ENCODE measurements around the gene CYFIP2.

Gene CYFIP2

GRCh38 chr5:157358871-157359270, 92.9 kb downstream of the CYFIP2 start:
- no peak for DNase-seq (ENCODE audit: low spot score)

GRCh38 chr5:157359356-157360055, 93.6 kb downstream of the CYFIP2 start:
- no peak for DNase-seq (ENCODE audit: low spot score)

- DNase-seq (ENCODE audit: low spot score), result no peak
Measured at GRCh38 chr5:157362012-157362411, 96.1 kb downstream of the CYFIP2 start.

DNA sequence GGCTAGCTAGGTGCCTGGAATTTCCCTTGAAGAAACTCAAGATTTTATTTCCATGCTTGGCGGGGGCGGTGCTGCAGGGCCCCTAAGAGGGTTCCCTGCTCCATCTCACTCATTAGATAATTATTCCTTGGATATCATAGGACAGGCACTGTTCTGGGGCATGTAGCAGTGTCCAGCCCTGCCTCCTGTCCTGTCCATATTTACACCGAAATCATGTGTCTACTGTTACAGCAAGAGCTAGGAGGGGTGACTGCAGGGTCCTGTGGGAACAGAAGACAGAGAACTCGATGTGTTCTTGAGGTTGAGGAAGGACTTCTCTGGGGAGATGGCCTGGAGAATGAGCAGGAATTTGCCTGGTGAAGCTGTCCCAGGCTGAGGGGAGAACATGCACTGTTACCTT, 96.6 kb downstream of the CYFIP2 start:
- no peak for DNase-seq (ENCODE audit: low spot score)

GRCh38 chr5:157362982-157363381, 97.1 kb downstream of the CYFIP2 start:
- DNase-seq (ENCODE audit: low spot score), result no peak

DNA sequence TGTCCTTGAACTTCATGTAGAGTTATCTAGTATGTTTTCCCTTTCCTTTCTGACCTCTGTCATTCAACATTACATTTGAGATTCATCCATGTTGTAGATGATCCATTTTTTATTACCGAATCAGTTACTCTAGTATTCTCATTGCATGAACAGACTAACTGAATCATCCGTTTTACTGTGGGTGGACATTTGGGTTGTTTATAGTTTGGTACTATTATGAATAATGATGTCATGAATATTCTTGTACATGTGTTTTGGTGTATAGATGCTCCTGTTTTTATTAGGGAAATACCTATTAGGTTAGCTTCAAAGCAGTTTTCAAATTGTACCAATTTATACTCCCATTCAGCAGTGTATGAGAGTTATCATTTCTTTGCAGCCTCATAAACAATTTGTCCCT, 99.8 kb downstream of the CYFIP2 start:
- DNase-seq (ENCODE audit: low spot score), result no peak

- no peak for DNase-seq (ENCODE audit: low spot score)
Measured at GRCh38 chr5:157366741-157367674, 101.1 kb downstream of the CYFIP2 start.

DNA sequence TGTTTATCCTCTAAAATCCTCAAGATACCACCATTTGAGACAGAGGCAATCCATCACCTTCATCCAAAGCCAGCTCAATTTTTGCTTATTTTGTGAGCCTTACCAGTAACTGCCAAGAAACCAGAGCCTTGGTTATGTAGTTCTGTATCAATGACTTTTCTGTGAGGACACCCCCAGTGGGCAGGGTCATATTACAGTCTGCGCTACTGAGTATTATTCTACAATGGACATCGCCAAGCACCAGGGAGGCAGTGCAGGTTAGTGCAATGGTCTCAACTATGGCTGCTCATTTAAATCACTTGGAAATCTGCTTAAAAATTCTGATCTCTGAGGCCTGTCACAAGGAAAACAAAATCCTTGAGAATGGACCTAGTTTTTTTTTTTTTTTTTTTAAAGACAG, 103.6 kb downstream of the CYFIP2 start:
- DNase-seq (ENCODE audit: low spot score), result no peak

GRCh38 chr5:157370967-157371366, 105.0 kb downstream of the CYFIP2 start:
- no peak for DNase-seq (ENCODE audit: low spot score)

- DNase-seq (ENCODE audit: low spot score), result no peak
Measured at GRCh38 chr5:157371655-157372471, 105.9 kb downstream of the CYFIP2 start.

- no peak for DNase-seq (ENCODE audit: low spot score)
Measured at GRCh38 chr5:157372472-157372822, 106.5 kb downstream of the CYFIP2 start.

- DNase-seq (ENCODE audit: low spot score), result no peak
Measured at GRCh38 chr5:157378509-157378908, 112.6 kb downstream of the CYFIP2 start.

DNA sequence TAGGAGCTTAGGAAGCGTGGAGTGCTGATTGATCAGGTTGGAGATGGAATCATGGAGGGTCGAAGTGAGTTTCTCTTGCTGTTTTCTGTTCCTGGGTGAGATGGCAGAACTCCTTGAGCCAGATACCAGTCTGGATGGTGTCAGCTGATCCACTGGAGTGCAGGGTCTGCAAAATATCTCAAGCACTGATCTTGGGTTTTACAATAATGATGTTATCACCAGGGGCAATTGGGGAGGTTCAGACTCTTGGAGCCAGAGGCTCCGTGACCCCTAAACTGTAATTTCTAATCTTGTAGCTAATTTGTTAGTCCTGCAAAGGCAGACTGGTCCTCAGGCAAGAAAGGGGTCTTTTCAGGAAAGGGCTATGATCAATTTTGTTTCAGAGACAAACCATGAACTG, 114.1 kb downstream of the CYFIP2 start:
- DNase-seq (ENCODE audit: low spot score), result no peak

- DNase-seq (ENCODE audit: low spot score), result no peak
Measured at GRCh38 chr5:157381746-157382145, 115.8 kb downstream of the CYFIP2 start.

DNA sequence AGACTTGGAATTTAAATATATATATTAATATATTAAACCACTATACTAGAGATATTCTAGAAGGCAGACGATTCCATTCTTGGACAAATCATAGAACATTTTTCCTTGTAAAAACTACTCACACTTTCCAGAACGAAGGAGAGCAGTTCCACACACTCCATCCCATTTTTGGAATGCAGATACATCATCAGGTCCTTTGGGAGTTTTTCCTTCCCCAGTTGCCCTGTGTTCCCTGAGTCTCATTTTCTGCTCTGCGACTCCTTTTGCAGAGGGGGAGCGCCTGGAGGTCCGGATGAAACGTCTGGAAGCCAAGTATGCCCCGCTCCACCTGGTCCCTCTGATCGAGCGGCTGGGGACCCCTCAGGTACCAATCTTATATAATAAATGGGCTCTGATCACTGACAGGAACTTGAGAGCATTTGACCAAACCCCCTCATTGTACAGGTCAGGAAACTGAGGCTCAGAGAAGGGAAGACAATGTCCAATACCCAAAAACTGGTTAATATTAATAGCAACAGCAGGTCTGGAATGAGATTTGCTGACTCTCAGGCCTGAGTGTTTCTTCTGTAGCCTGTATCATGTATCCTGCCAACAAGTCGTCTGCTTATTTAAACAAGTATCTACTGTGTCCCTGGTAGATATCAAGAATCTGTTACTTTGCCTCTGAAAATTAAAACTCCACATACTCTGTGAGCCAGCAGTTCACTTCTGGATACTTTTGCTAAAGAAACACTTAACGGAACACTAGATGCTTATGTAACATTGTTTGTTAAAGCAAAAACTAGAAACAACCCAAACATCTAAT, 117.3 kb downstream of the CYFIP2 start:
- DNase-seq (ENCODE audit: low spot score), result no peak

- no peak for DNase-seq (ENCODE audit: low spot score)
Measured at GRCh38 chr5:157384971-157385709, 119.2 kb downstream of the CYFIP2 start.

DNA sequence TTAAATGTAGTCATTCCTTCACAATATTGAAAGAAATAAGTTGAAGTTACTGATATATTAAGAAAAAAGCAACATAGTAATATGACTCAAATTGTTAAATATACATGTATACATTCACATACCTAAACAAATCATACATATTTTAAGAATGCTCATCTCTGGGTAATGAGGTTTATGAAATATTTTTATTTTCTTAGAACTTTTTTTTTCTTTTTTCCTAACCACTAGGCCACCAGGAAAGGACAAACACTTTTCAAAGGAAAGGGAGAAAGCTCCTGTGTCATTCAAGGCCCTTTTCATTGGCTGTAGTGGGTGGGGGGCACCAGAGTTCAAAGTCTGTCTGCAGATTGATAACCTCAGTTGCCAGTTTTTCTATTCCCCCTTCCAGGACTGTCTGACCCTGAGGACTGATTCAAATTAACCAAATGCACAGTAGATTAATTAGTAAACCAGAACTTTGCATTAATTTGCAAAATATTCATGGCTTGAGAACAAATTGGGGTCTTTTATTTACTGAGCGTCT, 121.2 kb downstream of the CYFIP2 start:
- no peak for DNase-seq (ENCODE audit: low spot score)

DNA sequence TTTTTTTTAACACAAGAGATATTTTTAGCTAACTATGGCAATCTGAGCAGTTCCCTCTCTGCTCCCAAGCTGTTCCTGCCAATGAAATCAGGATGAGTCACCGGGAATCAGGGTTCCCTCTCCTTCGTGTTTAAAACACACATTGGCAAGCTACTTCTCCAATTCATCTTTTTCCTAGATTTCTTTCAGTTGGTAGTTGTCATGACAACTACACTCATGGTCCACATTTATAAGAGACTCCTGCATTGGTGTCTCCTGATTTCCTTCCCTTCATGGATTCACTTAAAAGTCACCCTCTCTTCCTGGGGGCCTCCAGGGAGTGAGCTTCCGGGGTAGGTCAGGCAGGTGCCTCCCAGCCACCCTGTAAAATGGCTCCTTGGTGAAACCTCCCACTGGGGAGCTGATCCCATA, 121.8 kb downstream of the CYFIP2 start:
- no peak for DNase-seq (ENCODE audit: low spot score)

GRCh38 chr5:157388111-157388710, 122.3 kb downstream of the CYFIP2 start:
- no peak for DNase-seq (ENCODE audit: low spot score)

DNA sequence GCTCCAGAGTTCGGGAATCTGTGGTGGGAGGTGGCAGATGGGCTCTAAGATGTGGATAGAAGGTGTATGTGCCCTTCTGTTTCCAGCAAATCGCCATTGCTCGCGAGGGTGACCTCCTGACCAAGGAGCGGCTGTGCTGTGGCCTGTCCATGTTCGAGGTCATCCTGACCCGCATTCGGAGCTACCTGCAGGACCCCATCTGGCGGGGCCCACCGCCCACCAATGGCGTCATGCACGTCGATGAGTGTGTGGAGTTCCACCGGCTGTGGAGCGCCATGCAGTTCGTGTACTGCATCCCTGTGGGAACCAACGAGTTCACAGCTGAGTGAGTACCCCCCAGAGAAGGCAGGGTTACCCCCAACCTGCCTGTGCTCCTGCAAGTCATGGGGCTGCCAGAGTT, 123.2 kb downstream of the CYFIP2 start:
- DNase-seq (ENCODE audit: low spot score), result no peak

All from activated CD4-positive, alpha-beta T cell treated with anti-CD3 and anti-CD28 coated beads, Interleukin-2, Interleukin-4, amounts not matched to agents 100 ng/mL and 50 ng/mL, durations not matched to agents 16 hours and 8 hours (primary cell).